Measurements from ENCODE around the gene RSPH3.

The RSPH3 gene

DNA sequence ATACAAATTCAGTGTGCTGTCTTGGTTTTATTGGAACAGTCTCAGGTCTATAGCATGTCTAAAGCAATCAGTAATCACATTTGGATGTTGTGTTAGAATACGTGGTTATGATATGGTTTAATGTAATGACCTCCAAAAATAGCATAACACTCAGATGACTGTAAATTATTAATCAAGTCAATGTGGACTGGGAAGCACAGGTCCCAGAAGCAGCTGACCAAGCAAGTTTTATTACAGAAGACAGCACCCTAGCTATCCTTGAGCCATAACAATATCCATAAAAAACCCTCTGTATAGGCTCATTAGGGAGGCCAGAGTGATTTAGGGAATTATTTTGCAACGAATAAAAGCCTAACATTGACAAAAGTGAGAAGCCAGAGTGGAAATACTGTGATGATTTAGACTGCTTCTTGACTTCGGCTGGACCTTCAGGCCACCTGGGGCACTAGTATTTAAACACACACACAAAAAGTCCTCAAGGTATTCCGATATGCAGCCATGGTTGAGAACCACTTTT, 66.9 kb downstream of the RSPH3 start:
- DNase-seq, result no peak

DNA sequence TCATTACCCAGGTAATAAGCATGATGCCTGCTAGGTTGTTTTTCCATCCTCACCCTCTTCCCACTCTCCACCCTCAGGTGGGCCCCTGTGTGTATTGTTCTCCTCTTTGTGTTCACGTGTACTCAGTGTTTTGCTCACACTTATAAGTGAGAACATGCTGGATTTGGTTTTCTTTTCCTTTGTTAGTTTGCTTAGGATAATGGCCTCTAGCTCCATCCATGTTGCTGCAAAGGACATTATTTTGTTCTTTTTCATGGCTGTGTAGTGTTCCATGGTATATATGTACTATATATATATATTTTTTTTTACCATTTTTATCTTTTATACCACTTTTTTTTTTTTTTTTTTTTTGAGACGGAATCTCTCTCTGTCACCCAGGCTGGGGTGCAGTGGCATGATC, 71.9 kb downstream of the RSPH3 start:
- DNase-seq, result no peak

DNA sequence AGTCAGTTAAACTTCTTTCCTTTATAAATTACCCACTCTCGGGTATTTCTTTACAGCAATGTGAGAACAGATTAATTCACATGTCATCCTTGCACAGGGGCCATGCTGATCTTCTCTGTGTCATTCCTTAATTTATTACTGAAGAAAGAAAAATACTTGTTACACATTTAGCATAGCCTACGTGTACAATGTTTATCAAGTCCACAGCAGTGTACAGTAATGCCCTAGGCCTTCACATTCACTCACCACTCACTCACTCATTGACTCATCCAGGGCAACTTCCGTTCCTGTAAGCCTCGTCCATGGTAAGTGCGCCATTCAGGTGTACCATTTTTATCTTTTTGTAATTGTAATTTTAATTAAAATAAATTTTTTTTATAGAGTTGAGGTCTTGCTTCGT, 73.6 kb downstream of the RSPH3 start:
- DNase-seq, result no peak

DNA sequence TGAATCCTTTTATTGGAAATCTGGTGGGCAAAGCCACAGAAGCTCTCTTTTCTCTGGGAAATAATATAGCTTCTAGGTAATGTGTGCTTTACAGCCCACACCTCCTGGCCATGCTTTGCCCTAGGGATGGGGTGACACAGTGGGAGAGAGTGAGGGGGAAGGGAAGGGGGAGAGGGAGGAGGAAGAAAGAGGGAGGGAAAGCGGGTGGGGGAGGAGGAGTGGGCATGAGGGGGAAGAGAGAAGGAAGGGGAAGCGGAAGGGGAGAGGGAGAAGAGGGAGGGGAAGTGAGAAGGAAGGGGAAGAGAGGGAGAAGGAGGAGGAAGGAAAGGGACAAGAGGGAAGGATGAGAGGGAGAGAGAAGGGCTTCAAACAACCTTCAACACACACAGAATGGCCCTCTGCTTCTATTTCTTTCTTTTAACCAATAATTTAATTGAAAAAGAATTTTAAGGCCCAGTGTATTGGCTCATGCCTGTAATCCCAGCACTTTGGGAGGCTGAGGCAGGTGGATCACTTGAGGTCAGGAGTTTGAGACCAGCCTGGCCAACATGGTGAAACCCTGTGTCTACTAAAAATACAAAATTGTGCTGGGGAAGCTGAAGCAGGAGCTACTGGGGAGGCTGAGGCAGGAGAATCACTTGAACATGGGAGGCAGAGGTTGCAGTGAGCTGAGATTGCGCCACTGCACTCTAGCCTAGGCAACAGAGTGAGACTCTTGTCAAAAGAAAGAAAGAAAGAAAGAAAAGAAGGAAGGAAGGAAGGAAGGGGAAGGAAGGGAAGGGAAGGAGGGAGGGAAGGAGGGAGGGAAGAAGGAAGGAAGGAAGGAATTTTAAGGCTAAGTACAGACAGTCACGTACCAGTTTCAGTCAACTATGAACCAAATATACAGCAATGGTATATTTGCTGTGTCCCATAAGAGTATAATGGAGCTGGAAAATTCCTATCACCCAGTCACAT, 75.2 kb downstream of the RSPH3 start:
- no peak for DNase-seq

DNA sequence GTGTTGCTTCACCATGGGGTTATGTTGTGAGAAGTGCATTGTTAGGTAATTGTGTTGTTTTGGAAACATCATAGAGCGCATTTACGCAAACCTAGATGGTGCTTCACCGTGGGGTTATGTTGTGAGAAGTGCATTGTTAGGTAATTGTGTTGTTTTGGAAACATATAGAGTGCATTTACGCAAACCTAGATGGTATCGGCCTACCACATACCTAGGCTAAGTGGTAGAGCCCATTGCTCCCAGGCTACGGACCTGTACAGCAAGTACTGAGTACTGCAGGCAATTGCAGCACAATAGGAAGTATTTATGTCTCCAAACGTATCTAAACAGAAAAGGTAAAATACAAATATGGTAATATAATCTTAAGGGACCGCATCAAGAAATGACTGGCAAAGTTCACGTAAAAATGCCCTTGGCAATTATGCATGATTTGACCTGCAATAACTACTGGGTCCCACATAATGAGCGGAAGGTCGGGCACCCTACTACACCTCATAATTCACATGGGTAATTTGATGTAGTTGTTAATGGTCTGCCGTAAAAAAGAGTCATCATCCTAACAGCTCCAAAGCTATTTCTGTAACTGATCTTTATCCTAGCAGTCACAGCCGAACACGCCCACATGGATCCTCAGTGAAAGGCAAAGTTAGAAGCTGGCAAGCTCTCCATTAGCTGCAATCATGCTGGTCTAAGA, 76.0 kb downstream of the RSPH3 start:
- DNase-seq, result no peak
